NOMO-1 treated with DMSO at 0.1 percent for 48 hours (cell line): ENCODE results near the gene PPP4R1.
"Not testable (repeated sequence)": the region's sequence is repeated elsewhere in the genome, so short reads cannot be mapped to it uniquely, and the experiment has no call there.

Experiments
- DNase-seq: peaks from one replicate; lab custom pipeline; 2025; ENCODE audit not compliant: unreplicated experiment; lab: John Stamatoyannopoulos, UW

The PPP4R1 gene

DNA sequence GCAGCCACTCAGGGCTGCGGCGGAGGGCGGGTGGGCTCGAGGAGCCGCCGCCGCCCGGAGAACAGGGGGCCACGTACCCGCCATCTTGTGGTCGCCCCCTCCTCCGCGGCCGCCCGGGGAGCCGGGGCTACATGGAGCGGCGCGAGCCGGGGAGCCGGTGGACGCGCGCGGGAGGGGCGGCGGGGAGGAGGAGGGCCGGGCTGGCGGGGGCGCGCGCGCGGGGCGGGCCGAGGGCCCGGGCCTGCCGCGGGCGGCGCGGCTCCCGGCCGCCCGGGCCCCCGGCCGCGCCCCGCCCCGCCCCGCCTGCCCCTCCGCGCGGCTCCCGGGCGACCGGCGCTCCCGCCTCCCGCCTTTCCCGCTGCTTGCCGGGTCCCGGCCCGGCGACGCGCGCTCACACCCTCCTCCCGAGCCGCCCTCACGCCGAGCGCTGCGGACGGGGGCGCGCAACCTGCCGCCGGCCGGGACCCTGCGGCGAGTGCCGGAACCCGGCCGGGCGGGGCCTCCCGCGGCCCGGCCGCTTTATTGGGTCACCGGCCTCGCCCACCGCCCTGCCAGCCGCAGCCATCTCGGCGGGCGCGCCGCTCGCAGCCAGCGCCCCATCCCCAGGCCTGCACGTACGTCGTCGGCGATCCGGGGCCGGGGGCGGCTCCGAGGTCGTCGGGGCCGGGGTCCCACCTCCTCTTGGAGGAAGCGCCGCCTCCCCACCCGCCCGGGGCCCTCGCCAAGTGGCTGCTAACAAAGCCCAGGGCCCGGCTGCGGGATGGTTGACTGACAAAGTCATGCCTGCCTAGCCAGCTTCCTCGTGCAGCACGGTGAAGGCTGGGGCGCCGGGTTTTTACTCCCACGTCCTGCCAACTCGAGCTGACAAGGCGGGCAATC is at the start of gene PPP4R1:
Gene PPP4R1, minus strand, starts transcription at position 159 of the 879 bp plus-strand sequence. Its CDS starts 75 bp downstream, at position 84.
- DNase-seq = peak; percentile 45

DNA sequence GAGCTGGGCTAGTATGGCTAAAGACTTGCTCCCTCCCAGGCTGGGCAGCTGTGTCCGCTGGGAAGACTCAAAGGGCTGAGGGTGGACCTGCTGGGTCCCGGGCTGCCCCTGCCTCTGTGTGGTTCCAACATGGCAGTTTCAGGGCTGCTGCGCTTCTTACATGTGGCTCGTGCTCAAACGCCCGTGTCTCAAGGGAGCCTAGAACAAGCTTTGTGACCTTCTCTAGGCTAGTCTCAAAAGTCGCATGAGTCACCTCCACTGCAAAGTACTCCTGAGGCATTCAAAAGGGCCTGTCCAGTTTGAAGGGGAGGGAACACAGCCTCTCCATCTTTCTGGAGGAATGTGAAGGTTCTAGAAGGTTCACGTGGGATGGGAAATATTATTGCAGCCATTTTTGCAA is 49.0 kb upstream of the PPP4R1 start:
- DNase-seq = no peak

DNA sequence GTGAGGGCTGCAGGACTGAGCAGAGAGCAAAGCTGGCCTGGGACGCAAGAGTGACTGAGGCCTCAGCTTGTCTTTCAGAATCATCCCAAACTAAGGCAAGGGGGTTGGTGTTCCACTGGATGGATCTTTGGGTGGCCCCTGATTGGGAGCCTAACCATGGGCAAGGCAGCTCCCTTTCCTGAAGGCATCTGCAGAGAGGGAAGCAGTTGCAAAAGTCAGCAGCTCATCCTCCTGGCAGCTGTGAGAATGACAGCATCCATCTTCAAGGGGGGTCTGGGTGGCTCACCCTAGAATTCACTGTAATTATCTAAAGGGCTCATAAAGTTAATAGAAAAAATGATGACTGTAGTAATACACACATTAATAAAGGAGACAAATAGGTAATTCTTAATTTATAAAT is 47.2 kb upstream of the PPP4R1 start:
- no peak for DNase-seq

DNA sequence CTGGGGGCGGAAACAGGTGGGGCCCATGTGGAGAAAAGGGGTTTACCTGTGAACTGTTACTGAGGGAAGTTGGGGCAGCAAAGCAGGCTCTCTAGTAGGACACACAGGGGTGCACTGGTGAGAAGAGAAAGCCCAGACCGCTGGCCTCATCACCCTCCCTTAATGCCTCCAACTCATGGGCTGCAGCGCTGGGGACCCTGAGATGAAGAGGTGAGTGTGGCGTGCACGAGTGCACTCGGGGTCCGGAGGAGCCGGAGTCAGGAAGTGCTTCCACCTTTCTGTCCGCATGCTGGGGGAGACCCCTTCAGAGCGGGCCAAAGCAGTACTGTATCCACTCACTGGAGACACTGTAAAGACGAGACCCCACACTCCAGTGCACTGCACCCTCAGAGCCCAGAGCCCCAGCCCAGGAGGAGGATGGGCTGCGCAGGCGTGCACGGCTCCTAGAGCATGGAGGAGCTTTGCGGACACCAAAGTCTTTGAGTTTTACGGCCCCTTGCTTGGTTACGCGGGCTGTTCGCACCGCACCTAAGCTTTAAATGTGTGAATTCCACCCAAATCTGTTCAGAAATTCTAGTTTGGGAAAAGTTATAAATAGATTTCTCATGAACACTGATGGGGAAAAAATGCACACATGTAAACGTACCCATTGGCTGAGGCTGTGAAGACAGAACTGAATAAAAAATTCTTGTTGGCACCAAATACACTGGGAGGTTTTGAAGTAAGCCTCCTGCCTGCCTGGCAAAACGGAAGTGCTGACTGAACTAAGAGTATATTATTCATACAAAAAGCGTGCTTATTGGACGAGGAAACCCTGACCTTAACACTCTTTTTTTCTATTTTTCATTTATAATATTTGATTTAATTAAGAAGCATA is 45.4 kb upstream of the PPP4R1 start:
- DNase-seq = no peak

GRCh38 chr18:9658087-9658641 is 43.8 kb upstream of the PPP4R1 start:
- DNase-seq = no peak

DNA sequence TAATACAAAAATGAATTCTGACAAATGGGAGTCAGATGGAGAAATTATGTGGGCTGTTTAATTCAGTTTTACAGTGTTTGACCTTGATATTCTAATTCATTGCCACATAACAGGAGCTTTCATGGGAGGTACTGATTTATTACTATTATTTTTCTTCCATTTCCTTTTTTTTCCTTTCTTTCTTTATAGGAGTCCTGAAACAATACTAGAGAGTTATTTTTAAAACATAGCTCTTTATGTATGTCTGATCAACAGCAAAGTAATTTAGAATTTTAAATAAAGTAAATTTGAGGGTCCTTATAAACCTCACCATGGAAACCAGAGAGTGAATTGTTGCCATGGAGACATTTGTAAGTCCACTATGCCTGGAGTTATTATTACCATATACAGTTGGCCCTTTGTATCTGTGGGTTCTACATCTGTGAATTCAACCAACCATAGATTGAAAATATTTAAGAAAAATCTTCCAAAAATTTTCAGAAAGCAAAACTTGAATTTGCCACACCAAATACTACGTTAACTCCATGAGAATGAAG is 40.9 kb upstream of the PPP4R1 start:
- no peak for DNase-seq

DNA sequence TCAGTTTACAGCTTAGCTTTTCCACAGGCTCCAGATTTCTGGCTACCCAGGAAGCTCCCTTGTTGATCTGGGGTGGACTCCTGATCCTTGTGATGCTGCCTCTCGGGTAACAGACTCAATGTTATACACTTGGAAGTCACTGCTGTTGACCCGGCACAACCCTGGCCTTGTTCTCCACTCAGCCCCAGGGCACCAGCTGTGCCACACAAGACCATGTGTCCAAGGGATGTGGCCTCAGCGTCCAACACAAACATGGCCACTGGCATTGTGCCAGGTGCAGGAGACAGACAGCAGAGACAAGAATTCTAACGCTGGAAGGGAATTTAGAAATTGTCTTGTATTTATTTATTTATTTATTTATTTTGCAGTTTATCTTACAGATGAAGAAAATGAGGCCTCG is 39.0 kb upstream of the PPP4R1 start:
- DNase-seq = no peak

GRCh38 chr18:9649164-9649540 is 34.8 kb upstream of the PPP4R1 start:
- DNase-seq = no peak

GRCh38 chr18:9648431-9649163 is 34.2 kb upstream of the PPP4R1 start:
- no peak for DNase-seq

DNA sequence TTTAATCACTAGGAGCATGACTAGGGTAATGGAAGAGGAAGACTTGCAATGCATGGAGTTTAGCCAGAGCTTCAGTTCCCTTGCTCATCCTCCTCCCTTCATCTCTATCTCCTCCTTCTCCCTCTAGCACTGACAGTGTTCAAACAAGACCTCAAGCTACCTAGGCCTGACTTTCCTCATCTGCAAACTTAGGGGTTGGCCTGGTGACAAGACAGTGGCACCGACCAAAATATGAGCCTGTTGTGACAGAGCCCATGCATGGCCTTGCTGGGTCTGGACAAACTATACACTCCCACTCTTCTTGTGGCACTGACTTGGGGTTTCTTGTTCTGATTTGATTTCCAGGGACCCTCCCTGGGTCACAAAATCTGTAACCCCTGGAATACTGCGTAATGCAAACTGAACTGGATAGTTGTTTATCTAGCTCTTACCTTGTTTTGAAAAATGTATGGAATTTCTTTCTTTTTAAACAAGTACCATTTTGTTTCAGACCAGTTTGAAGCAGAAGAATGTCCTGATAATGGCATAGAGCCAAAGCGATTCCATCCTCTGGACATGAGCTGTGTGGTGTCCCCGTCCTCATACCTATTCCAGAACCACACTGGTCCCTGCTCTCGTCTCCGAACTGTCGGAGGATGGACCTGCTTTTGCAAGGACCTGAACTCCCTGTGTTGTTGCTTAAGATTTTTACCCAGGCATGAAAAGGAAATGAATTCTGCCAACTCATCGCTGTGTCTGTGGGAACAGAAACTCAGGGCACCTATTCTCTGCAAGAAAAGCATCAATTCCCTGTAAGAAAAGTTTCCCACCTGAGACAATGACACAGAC is 33.4 kb upstream of the PPP4R1 start:
- peak; percentile 56 for DNase-seq

DNA sequence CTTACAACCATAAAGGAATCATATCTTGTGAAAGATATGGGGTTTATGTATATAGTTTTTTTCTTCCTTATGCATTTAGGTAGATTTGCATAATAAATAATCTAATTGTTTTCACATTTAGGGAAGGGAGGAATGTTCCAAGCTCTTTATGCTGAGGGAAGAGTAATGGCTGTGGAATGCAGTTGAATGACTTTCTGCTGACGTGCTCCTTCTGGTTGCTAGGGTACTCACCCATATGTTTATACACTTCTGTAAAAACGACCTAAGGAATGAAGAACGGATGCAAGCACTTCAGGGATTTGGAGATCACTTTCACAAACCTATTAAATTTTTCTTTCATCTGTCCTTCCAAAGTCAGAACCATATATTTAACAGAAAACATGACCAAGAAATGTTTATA is 29.2 kb upstream of the PPP4R1 start:
- DNase-seq = no peak

DNA sequence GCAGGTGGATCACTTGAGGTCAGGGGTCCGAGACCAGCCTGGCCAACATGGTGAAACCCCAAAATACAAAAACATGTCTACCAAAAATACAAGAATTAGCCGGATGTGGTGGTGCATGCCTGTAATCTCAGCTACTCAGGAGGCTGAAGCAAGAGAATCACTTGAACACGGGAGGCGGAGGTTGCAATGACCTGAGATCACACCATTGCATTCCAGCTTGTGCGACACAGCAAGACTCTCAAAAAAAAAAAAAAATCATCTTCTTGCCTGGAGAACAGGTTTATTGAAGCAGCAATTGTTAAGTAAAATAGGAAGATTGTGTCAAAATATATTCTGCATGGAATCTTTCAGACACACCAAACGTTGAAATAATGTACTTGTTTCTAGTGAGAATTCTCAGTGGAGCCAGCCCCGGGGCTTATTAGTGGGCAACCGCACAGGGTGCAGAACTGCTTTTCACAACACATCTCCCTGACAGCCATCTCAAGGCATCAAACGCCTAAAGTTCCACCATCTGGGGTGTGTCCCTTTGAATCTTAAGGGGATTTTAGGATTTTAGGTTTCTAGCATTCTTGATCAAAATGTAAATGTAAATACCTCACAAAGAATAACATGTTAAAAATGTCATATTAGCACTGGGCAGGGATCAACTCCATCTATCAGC is 28.6 kb upstream of the PPP4R1 start:
- DNase-seq = no peak

GRCh38 chr18:9641081-9641480 is 26.7 kb upstream of the PPP4R1 start:
- DNase-seq = not testable (repeated sequence)

- no peak for DNase-seq
Measured at GRCh38 chr18:9638886-9639285, 24.5 kb upstream of the PPP4R1 start.

DNA sequence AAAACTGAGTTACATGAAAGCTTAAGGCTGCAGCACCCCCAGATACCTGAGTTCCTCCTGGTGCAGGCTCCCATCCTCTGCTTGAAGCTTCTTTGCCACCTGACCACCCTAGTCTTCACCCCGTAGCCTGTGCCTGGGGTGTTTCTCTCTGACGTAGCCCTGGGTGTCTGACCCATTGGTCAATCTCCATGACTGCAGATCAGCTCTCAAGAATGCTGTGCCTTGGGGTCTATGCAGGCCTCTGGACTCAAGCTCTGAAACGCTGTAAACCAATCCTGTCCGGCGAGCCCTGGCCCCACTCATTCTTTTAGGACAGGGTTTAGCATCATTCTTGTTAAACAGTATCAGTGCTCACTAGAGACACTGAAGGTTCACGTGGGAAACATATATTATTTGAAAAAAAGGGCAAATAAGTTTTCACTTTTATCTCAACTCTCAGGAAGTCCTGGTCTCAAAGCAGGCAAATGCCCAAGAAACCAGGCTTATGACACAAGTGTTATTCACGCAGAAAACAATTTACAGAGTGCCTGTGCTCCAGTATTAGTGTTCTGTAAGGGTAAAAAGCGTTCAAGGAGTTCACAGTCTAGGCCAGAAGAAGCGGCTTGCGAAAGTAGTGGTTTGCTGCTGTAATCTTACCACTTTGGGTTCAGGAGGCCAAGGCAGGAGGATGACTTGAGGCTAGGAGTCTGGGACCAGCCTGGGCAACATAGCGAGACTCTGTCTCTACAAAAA is 22.8 kb upstream of the PPP4R1 start:
- no peak for DNase-seq

- DNase-seq = no peak
Measured at GRCh38 chr18:9634856-9635255, 20.5 kb upstream of the PPP4R1 start.

- DNase-seq = no peak
Measured at GRCh38 chr18:9631814-9632496, 17.6 kb upstream of the PPP4R1 start.

- DNase-seq = no peak
Measured at GRCh38 chr18:9630444-9630843, 16.1 kb upstream of the PPP4R1 start.
